ENCODE measurements around the gene PLPP7. TPM values are rescaled to one million over a fixed set of nuclear protein-coding genes. Genes with fewer than 3 reads are reported as not detected.

The PLPP7 gene
- polyA plus RNA-seq, 1 donor from 2014 or later: 0.87 TPM

DNA sequence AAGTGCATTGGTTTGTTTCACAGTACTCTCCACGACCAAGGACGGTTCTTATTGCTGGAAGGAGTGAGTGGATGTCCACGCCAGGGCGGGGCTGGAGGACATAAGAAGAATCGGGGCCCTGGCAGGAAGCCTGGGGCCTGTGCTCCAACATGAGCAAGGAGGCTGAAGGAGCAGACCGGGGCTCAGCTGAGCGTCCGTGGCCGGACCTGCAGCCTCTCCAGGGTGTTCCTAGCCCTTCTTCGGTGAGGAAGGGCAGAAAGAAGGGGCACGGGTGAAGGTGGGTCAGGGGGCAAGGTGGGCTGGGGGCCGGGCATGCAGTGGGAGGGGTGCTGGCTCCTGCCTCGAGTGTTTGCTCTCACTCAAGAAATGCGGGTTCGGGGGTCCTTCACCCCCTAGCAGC lies 31.3 kb upstream of the PLPP7 start:
- no peak overlapping the region for H3K4me2 ChIP-seq (ENCODE audit: low read length)
- no peak overlapping the region for H3K9ac ChIP-seq (ENCODE audit: low read length)
- TF ChIP-seq MXI1 (conservative IDR thresholded peaks at IDR 0.05; ENCODE audit: poor library complexity, severe bottlenecking): no peak
- TF ChIP-seq EP300 (conservative IDR thresholded peaks at IDR 0.05; ENCODE audit: poor library complexity, severe bottlenecking): no peak
- TF ChIP-seq SMC3 (conservative IDR thresholded peaks at IDR 0.05; ENCODE audit: poor library complexity): no peak
- no peak for TF ChIP-seq CTCF (IDR thresholded peaks at IDR 0.05; ENCODE audit: poor library complexity, severe bottlenecking)
- TF ChIP-seq POLR2AphosphoS5 (IDR thresholded peaks at IDR 0.05): no peak
- TF ChIP-seq TAF1 (IDR thresholded peaks at IDR 0.05; ENCODE audit: low read depth): no peak
- no peak for TF ChIP-seq RAD21 (conservative IDR thresholded peaks at IDR 0.05)
- TF ChIP-seq EZH2 (IDR thresholded peaks at IDR 0.05; ENCODE audit: borderline replicate concordance, insufficient read depth, low read length, poor library complexity, severe bottlenecking): no peak
- TF ChIP-seq, protein P1, sequence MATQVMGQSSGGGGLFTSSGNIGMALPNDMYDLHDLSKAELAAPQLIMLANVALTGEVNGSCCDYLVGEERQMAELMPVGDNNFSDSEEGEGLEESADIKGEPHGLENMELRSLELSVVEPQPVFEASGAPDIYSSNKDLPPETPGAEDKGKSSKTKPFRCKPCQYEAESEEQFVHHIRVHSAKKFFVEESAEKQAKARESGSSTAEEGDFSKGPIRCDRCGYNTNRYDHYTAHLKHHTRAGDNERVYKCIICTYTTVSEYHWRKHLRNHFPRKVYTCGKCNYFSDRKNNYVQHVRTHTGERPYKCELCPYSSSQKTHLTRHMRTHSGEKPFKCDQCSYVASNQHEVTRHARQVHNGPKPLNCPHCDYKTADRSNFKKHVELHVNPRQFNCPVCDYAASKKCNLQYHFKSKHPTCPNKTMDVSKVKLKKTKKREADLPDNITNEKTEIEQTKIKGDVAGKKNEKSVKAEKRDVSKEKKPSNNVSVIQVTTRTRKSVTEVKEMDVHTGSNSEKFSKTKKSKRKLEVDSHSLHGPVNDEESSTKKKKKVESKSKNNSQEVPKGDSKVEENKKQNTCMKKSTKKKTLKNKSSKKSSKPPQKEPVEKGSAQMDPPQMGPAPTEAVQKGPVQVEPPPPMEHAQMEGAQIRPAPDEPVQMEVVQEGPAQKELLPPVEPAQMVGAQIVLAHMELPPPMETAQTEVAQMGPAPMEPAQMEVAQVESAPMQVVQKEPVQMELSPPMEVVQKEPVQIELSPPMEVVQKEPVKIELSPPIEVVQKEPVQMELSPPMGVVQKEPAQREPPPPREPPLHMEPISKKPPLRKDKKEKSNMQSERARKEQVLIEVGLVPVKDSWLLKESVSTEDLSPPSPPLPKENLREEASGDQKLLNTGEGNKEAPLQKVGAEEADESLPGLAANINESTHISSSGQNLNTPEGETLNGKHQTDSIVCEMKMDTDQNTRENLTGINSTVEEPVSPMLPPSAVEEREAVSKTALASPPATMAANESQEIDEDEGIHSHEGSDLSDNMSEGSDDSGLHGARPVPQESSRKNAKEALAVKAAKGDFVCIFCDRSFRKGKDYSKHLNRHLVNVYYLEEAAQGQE (IDR thresholded peaks at IDR 0.05; ENCODE audit: borderline replicate concordance): no peak
- H3K9me2 ChIP-seq (ENCODE audit: insufficient read depth, low read length): no peaks in the 10 kb centered on the region
- H2AFZ ChIP-seq (ENCODE audit: low read depth, low read length): no peak overlapping the region
- no peaks in the 10 kb centered on the region for H3F3A ChIP-seq (ENCODE audit: insufficient read depth, low read length, poor library complexity, severe bottlenecking)
- H3K9me3 ChIP-seq (ENCODE audit: low read length): no peaks in the 10 kb centered on the region
- no peaks in the 10 kb centered on the region for H3K79me2 ChIP-seq (replicated peaks; ENCODE audit: insufficient read depth, low read length)
- no peaks in the 10 kb centered on the region for H4K20me1 ChIP-seq (ENCODE audit: insufficient read depth)
- H3K36me3 ChIP-seq (ENCODE audit: insufficient read depth, low read length): no peaks in the 10 kb centered on the region
- no peak overlapping the region for H3K4me3 ChIP-seq (ENCODE audit: low read length)
- no peaks in the 10 kb centered on the region for H3K27me3 ChIP-seq (ENCODE audit: insufficient read depth, low read depth, low read length)
- H3K27ac ChIP-seq (ENCODE audit: low read length): no peak overlapping the region

GRCh38 chr9:131258698-131259431 lies 30.7 kb upstream of the PLPP7 start:
- no peaks in the 10 kb centered on the region for H3F3A ChIP-seq (ENCODE audit: insufficient read depth, low read length, poor library complexity, severe bottlenecking)
- H3K27ac ChIP-seq (ENCODE audit: low read length): no peak overlapping the region
- no peaks in the 10 kb centered on the region for H3K9me2 ChIP-seq (ENCODE audit: insufficient read depth, low read length)
- H3K4me3 ChIP-seq (ENCODE audit: low read length): no peak overlapping the region
- no peaks in the 10 kb centered on the region for H3K36me3 ChIP-seq (ENCODE audit: insufficient read depth, low read length)
- no peaks in the 10 kb centered on the region for H3K9me3 ChIP-seq (ENCODE audit: low read length)
- H3K27me3 ChIP-seq (ENCODE audit: insufficient read depth, low read depth, low read length): no peaks in the 10 kb centered on the region
- H3K4me2 ChIP-seq (ENCODE audit: low read length): no peak overlapping the region
- no peak overlapping the region for H2AFZ ChIP-seq (ENCODE audit: low read depth, low read length)
- no peak for TF ChIP-seq MXI1 (conservative IDR thresholded peaks at IDR 0.05; ENCODE audit: poor library complexity, severe bottlenecking)
- no peak for TF ChIP-seq SMC3 (conservative IDR thresholded peaks at IDR 0.05; ENCODE audit: poor library complexity)
- TF ChIP-seq EP300 (conservative IDR thresholded peaks at IDR 0.05; ENCODE audit: poor library complexity, severe bottlenecking): no peak
- TF ChIP-seq, protein P1 (IDR thresholded peaks at IDR 0.05; ENCODE audit: borderline replicate concordance): no peak
- no peak for TF ChIP-seq CTCF (IDR thresholded peaks at IDR 0.05; ENCODE audit: poor library complexity, severe bottlenecking)
- no peak for TF ChIP-seq TAF1 (IDR thresholded peaks at IDR 0.05; ENCODE audit: low read depth)
- no peak for TF ChIP-seq EZH2 (IDR thresholded peaks at IDR 0.05; ENCODE audit: borderline replicate concordance, insufficient read depth, low read length, poor library complexity, severe bottlenecking)
- TF ChIP-seq RAD21 (conservative IDR thresholded peaks at IDR 0.05): no peak
- no peak for TF ChIP-seq POLR2AphosphoS5 (IDR thresholded peaks at IDR 0.05)
- H4K20me1 ChIP-seq (ENCODE audit: insufficient read depth): no peaks in the 10 kb centered on the region
- H3K9ac ChIP-seq (ENCODE audit: low read length): no peak overlapping the region
- no peaks in the 10 kb centered on the region for H3K79me2 ChIP-seq (replicated peaks; ENCODE audit: insufficient read depth, low read length)
